Measurements from ENCODE around the gene SLC28A3.

Gene SLC28A3

DNA sequence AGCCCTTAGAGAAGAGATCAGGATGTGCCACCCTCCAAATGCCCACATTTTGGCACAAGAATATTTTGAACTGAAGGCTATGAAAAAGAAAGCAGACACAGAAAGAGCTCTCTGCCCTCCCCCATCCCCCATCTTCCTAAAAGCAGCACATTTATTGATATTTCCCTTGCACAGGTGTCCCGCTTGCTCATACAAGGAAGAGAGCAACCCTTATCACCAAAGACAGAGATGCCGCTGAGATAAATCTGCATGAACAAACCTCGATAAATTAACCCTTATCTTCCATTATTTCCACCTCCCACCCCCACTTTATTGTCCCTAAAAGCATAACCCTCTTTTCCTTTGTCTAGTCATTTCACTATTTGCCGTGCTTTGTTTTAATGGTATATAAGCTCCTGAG is 1.8 kb downstream of the SLC28A3 start:
- TF ChIP-seq CSDC2 (CRISPR knock-in tag; IDR thresholded peaks at IDR 0.05) (no peak), PATZ1 (CRISPR knock-in tag; IDR thresholded peaks at IDR 0.05; ENCODE audit: borderline replicate concordance) (no peak), PPARA (CRISPR knock-in tag; IDR thresholded peaks at IDR 0.05; ENCODE audit: borderline replicate concordance) (no peak), OSR1 (CRISPR knock-in tag; IDR thresholded peaks at IDR 0.05) (no peak), ZNF8 (CRISPR knock-in tag; IDR thresholded peaks at IDR 0.05) (no peak), TCF4 (CRISPR knock-in tag; IDR thresholded peaks at IDR 0.05; ENCODE audit: borderline replicate concordance) (no peak), ISL1 (CRISPR knock-in tag; IDR thresholded peaks at IDR 0.05) (no peak), TOX (CRISPR knock-in tag; IDR thresholded peaks at IDR 0.05; ENCODE audit: borderline replicate concordance) (no peak), ZC3H10 (CRISPR knock-in tag; IDR thresholded peaks at IDR 0.05) (no peak), TSHZ2 (CRISPR knock-in tag; IDR thresholded peaks at IDR 0.05) (no peak), GLIS3 (CRISPR knock-in tag; IDR thresholded peaks at IDR 0.05) (no peak)
- TF ChIP-seq, protein P1, sequence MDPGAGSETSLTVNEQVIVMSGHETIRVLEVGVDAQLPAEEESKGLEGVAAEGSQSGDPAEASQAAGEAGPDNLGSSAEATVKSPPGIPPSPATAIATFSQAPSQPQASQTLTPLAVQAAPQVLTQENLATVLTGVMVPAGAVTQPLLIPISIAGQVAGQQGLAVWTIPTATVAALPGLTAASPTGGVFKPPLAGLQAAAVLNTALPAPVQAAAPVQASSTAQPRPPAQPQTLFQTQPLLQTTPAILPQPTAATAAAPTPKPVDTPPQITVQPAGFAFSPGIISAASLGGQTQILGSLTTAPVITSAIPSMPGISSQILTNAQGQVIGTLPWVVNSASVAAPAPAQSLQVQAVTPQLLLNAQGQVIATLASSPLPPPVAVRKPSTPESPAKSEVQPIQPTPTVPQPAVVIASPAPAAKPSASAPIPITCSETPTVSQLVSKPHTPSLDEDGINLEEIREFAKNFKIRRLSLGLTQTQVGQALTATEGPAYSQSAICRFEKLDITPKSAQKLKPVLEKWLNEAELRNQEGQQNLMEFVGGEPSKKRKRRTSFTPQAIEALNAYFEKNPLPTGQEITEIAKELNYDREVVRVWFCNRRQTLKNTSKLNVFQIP (CRISPR knock-in tag; IDR thresholded peaks at IDR 0.05; ENCODE audit: borderline replicate concordance, low read depth), result no peak
- no peak for ATAC-seq

DNA sequence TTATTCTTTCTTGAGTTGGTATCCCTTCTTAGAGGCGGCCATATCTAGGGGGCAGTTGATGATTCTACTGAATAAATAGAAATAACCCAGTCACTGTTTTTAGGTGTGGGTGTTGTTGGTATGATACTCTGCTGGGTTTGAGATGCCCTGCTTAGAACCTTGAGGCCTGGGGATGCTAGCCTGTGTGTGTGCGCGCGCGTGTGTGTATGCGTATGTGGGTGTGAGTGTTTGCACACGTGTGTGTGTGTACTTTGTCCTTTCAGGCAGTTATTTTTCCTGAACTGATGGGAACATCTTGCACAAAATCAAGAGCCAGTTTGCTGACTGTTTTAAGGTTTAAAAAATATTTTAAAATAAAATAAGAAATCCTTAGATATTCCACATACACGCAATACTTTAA is 3.3 kb downstream of the SLC28A3 start:
- no peak for ATAC-seq
- TF ChIP-seq ESRRG (CRISPR knock-in tag; IDR thresholded peaks at IDR 0.05) (no peak), TOX (CRISPR knock-in tag; IDR thresholded peaks at IDR 0.05; ENCODE audit: borderline replicate concordance) (no peak), BACH2 (CRISPR knock-in tag; IDR thresholded peaks at IDR 0.05; ENCODE audit: borderline replicate concordance) (no peak), ZC3H10 (CRISPR knock-in tag; IDR thresholded peaks at IDR 0.05) (no peak), ZNF8 (CRISPR knock-in tag; IDR thresholded peaks at IDR 0.05) (no peak), CSDC2 (CRISPR knock-in tag; IDR thresholded peaks at IDR 0.05) (no peak), ZNF70 (CRISPR knock-in tag; IDR thresholded peaks at IDR 0.05) (no peak), ZNF565 (CRISPR knock-in tag; conservative IDR thresholded peaks at IDR 0.05; ENCODE audit: low read depth) (no peak), RARB (CRISPR knock-in tag; IDR thresholded peaks at IDR 0.05) (no peak), OSR1 (CRISPR knock-in tag; IDR thresholded peaks at IDR 0.05) (no peak), ZFP3 (CRISPR knock-in tag; IDR thresholded peaks at IDR 0.05) (no peak), TSHZ2 (CRISPR knock-in tag; IDR thresholded peaks at IDR 0.05) (no peak), SNAI2 (CRISPR knock-in tag; IDR thresholded peaks at IDR 0.05) (no peak), GLIS3 (CRISPR knock-in tag; IDR thresholded peaks at IDR 0.05) (no peak), ISL1 (CRISPR knock-in tag; IDR thresholded peaks at IDR 0.05) (no peak), TCF4 (CRISPR knock-in tag; IDR thresholded peaks at IDR 0.05; ENCODE audit: borderline replicate concordance) (no peak), ZFP30 (CRISPR knock-in tag; IDR thresholded peaks at IDR 0.05) (no peak)
- TF ChIP-seq, protein P2, sequence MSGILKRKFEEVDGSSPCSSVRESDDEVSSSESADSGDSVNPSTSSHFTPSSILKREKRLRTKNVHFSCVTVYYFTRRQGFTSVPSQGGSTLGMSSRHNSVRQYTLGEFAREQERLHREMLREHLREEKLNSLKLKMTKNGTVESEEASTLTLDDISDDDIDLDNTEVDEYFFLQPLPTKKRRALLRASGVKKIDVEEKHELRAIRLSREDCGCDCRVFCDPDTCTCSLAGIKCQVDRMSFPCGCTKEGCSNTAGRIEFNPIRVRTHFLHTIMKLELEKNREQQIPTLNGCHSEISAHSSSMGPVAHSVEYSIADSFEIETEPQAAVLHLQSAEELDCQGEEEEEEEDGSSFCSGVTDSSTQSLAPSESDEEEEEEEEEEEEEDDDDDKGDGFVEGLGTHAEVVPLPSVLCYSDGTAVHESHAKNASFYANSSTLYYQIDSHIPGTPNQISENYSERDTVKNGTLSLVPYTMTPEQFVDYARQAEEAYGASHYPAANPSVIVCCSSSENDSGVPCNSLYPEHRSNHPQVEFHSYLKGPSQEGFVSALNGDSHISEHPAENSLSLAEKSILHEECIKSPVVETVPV (CRISPR knock-in tag; IDR thresholded peaks at IDR 0.05), result no peak
- TF ChIP-seq, protein P3, sequence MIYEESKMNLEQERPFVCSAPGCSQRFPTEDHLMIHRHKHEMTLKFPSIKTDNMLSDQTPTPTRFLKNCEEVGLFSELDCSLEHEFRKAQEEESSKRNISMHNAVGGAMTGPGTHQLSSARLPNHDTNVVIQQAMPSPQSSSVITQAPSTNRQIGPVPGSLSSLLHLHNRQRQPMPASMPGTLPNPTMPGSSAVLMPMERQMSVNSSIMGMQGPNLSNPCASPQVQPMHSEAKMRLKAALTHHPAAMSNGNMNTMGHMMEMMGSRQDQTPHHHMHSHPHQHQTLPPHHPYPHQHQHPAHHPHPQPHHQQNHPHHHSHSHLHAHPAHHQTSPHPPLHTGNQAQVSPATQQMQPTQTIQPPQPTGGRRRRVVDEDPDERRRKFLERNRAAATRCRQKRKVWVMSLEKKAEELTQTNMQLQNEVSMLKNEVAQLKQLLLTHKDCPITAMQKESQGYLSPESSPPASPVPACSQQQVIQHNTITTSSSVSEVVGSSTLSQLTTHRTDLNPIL (CRISPR knock-in tag; IDR thresholded peaks at IDR 0.05; ENCODE audit: low read depth), result no peak
- TF ChIP-seq, protein P1 (CRISPR knock-in tag; IDR thresholded peaks at IDR 0.05; ENCODE audit: borderline replicate concordance, low read depth), result no peak
